Keratinocyte (primary cell): ENCODE data around the gene SPPL3. TPM values are rescaled to one million over a fixed set of nuclear protein-coding genes. Genes with fewer than 3 reads are reported as not detected.

Experiments
- DNase-seq: peaks from one replicate; pipeline ENCODE4 v3.0.0-alpha.2; 2011; ENCODE audit warnings: low read depth, missing footprints, low spot score
- FAIRE-seq: peaks from 2 replicates; lab custom pipeline; 2011; peaks lifted over from hg19 to GRCh38; lab: Jason Lieb, UNC
- H2AFZ ChIP-seq: 2 replicates; pipeline ENCODE4 v1.6.0; 2012; ENCODE audit warnings: low read length, control low read depth, inconsistent platforms; ENCODE audit not compliant: control insufficient read depth
- H3K27ac ChIP-seq: 2 replicates; pipeline ENCODE4 v1.5.1; 2011; ENCODE audit warnings: low read length; ENCODE audit not compliant: control insufficient read depth, insufficient read depth
- H3K27me3 ChIP-seq: 3 replicates; pipeline ENCODE4 v1.6.0; 2011; ENCODE audit warnings: low read length; ENCODE audit not compliant: control insufficient read depth, insufficient read depth; ENCODE audit errors: extremely low read depth
- H3K36me3 ChIP-seq, 2 experiments: 2 replicates in 1 of 2; 3 replicates in 1 of 2; pipeline ENCODE4 v1.5.1; 2011; ENCODE audit warnings: low read length in 2 of 2, mild to moderate bottlenecking in 1 of 2; ENCODE audit not compliant: control insufficient read depth in 2 of 2, insufficient read depth in 2 of 2; ENCODE audit errors: extremely low read depth in 1 of 2
- H3K4me1 ChIP-seq: 3 replicates; pipeline ENCODE4 v1.5.1; 2011; ENCODE audit warnings: low read length; ENCODE audit not compliant: control insufficient read depth, insufficient read depth; ENCODE audit errors: extremely low read depth
- H3K4me2 ChIP-seq: 3 replicates; pipeline ENCODE4 v1.6.0; 2011; ENCODE audit warnings: low read depth, low read length; ENCODE audit not compliant: control insufficient read depth, insufficient read depth; ENCODE audit errors: extremely low read depth
- H3K4me3 ChIP-seq, 3 experiments: fragments of 200-600 bp in 1 of 3; sonication (generic) in 1 of 3; 2 replicates in 2 of 3; 3 replicates in 1 of 3; pipeline ENCODE4 v1.5.1; 2011 to 2016; ENCODE audit warnings: low read length in 3 of 3, mild to moderate bottlenecking in 3 of 3, control low read depth in 2 of 3, inconsistent platforms in 1 of 3, low read depth in 1 of 3, mixed read lengths in 1 of 3, mixed run types in 1 of 3, moderate library complexity in 1 of 3; ENCODE audit not compliant: control insufficient read depth in 2 of 3, insufficient read depth in 2 of 3; ENCODE audit errors: extremely low read depth in 1 of 3
- H3K79me2 ChIP-seq: 2 replicates; pipeline ENCODE4 v1.6.0; 2012; ENCODE audit warnings: low read length; ENCODE audit not compliant: control insufficient read depth, insufficient read depth
- H3K9ac ChIP-seq: 3 replicates; pipeline ENCODE4 v1.6.0; 2011; ENCODE audit warnings: low read length; ENCODE audit not compliant: control insufficient read depth, insufficient read depth; ENCODE audit errors: extremely low read depth
- H3K9me1 ChIP-seq: 3 replicates; pipeline ENCODE4 v1.6.0; 2011; ENCODE audit warnings: low read length; ENCODE audit not compliant: control insufficient read depth, insufficient read depth; ENCODE audit errors: extremely low read depth
- H3K9me3 ChIP-seq: 2 replicates; pipeline ENCODE4 v1.5.1; 2012; ENCODE audit warnings: low read depth, low read length; ENCODE audit not compliant: control insufficient read depth
- H4K20me1 ChIP-seq: 3 replicates; pipeline ENCODE4 v1.6.0; 2011; ENCODE audit warnings: low read length; ENCODE audit not compliant: control insufficient read depth, insufficient read depth; ENCODE audit errors: extremely low read depth
- EZH2 ChIP-seq: IDR thresholded peaks from one replicate; pipeline ENCODE4 v1.6.1; 2012; ENCODE audit warnings: inconsistent platforms, mild to moderate bottlenecking, low read length, moderate library complexity
- dilution Hi-C: fragments of 300-500 bp; cut with MboI; formaldehyde crosslinking; loops from one replicate; pipeline ENCODE4 v1.7.0; 2020; ENCODE audit warnings: low sequenced_read_pairs; ENCODE audit not compliant: extremely low pct_ligation_motif_present
- polyA plus RNA-seq, 5 experiments: library from polyadenylated mRNA; depleted of rRNA in 3 of 5; stranded (reverse) in 3 of 5; stranded (forward) in 1 of 5; unstranded in 1 of 5; fragments of >200 nt; gene quantifications; 1 replicate in 1 of 5; 2 replicates in 3 of 5; 3 replicates in 1 of 5; pipeline versions ENCODE4 v1.2.1 to v1.2.3, GENCODE V29; 2011 to 2012; ENCODE audit warnings: missing spikeins in 2 of 5, low read depth in 1 of 5, low replicate concordance in 1 of 5
- TF ChIP-seq, protein P1 (sequence below), 3 experiments: IDR thresholded peaks in 1 of 3; conservative IDR thresholded peaks in 1 of 3; optimal IDR thresholded peaks in 1 of 3; 2 replicates in 2 of 3; 3 replicates in 1 of 3; pipeline versions ENCODE3 to v1.5.1; 2011; ENCODE audit warnings: low read length in 3 of 3, mild to moderate bottlenecking in 3 of 3, moderate library complexity in 2 of 3, control low read depth in 1 of 3, inconsistent platforms in 1 of 3; ENCODE audit not compliant: insufficient read depth in 2 of 3; ENCODE audit errors: extremely low read depth in 1 of 3

Gene SPPL3
- polyA plus RNA-seq, 1 donor (not counting 4 experiments of a cell fraction or from before 2014, with no cell fraction given): 28.3 TPM

DNA sequence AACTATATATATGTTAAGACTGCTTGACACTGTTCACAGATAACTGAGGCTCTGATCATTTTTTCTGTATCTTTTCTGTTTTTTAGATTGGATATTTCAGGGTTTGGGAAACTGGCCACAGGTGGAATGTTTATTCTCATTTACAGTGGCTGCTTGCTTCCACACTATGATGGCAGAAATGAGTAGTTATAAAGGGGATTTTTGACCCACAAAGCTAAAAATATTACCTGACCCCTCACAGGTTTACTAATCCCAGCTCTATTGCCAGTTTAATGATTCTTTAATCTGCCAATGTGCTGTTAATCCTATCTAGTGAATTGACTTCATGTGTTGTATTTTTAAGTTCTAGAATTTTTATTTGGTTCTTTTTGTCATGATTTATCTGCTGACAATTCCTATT, 148.9 kb downstream of the SPPL3 start:
- H3K4me3 ChIP-seq: no peak overlapping the region
- no peak overlapping the region for H2AFZ ChIP-seq
- no peaks in the 10 kb centered on the region for H3K27me3 ChIP-seq
- peaks cover under 1% of the 10 kb centered on the region for H3K4me1 ChIP-seq
- FAIRE-seq (no peak), DNase-seq (no peak)
- no peak overlapping the region for H3K27ac ChIP-seq
- no peaks in the 10 kb centered on the region for H3K9me1 ChIP-seq
- no peaks in the 10 kb centered on the region for H3K9me3 ChIP-seq
- dilution Hi-C loops: no loop called here
- H3K9ac ChIP-seq: no peak overlapping the region
- H3K4me2 ChIP-seq: no peak overlapping the region
- no peaks in the 10 kb centered on the region for H4K20me1 ChIP-seq
- no peaks in the 10 kb centered on the region for H3K79me2 ChIP-seq
- no peaks in the 10 kb centered on the region for H3K36me3 ChIP-seq
- no peak for TF ChIP-seq EZH2
- TF ChIP-seq, protein P1, sequence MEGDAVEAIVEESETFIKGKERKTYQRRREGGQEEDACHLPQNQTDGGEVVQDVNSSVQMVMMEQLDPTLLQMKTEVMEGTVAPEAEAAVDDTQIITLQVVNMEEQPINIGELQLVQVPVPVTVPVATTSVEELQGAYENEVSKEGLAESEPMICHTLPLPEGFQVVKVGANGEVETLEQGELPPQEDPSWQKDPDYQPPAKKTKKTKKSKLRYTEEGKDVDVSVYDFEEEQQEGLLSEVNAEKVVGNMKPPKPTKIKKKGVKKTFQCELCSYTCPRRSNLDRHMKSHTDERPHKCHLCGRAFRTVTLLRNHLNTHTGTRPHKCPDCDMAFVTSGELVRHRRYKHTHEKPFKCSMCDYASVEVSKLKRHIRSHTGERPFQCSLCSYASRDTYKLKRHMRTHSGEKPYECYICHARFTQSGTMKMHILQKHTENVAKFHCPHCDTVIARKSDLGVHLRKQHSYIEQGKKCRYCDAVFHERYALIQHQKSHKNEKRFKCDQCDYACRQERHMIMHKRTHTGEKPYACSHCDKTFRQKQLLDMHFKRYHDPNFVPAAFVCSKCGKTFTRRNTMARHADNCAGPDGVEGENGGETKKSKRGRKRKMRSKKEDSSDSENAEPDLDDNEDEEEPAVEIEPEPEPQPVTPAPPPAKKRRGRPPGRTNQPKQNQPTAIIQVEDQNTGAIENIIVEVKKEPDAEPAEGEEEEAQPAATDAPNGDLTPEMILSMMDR (optimal IDR thresholded peaks at IDR 0.05 in 1 of 3, IDR thresholded peaks at IDR 0.05 in 1 of 3, conservative IDR thresholded peaks at IDR 0.05 in 1 of 3; ENCODE audit: extremely low read depth in 1 of 3, insufficient read depth in 2 of 3, low read length in 3 of 3): no peak

DNA sequence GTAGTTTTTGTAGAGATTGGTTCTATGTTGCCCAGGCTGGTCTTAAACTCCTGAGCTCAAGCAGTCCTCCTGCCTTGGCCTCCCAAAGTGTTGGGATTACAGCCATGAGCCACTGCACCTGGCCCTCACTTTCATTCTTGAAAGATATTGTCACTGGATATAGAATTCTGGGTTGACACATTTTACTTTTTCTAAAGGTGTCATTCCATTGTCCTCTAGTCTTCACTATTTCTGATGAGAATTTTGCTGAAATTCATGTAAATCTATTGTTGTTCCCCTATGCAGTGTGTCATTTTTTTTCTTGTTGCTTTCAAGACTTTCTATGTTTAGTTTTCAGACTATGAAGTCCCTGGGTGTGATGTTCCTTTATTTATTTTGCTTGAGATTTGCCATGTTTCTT, 149.4 kb downstream of the SPPL3 start:
- no peaks in the 10 kb centered on the region for H3K9me3 ChIP-seq
- dilution Hi-C loops: no loop called here
- no peaks in the 10 kb centered on the region for H3K27me3 ChIP-seq
- no peak overlapping the region for H2AFZ ChIP-seq
- no peak overlapping the region for H3K4me2 ChIP-seq
- H3K27ac ChIP-seq: no peak overlapping the region
- H3K36me3 ChIP-seq: no peaks in the 10 kb centered on the region
- H4K20me1 ChIP-seq: no peaks in the 10 kb centered on the region
- FAIRE-seq (no peak), DNase-seq (no peak)
- no peaks in the 10 kb centered on the region for H3K9me1 ChIP-seq
- H3K4me3 ChIP-seq: no peak overlapping the region
- no peaks in the 10 kb centered on the region for H3K4me1 ChIP-seq
- no peak overlapping the region for H3K9ac ChIP-seq
- TF ChIP-seq, protein P1 (optimal IDR thresholded peaks at IDR 0.05 in 1 of 3, IDR thresholded peaks at IDR 0.05 in 1 of 3, conservative IDR thresholded peaks at IDR 0.05 in 1 of 3; ENCODE audit: extremely low read depth in 1 of 3, insufficient read depth in 2 of 3, low read length in 3 of 3): no peak
- H3K79me2 ChIP-seq: no peaks in the 10 kb centered on the region
